Progenitor cell of endocrine pancreas (in vitro differentiated cells): ENCODE measurements around the gene U2AF1L4. TPM values are rescaled to one million over a fixed set of nuclear protein-coding genes. Genes with fewer than 3 reads are reported as not detected.

Experiments
- DNase-seq: peaks from one replicate; pipeline ENCODE4 v3.0.0; 2021; ENCODE audit warnings: low spot score; ENCODE audit not compliant: unreplicated experiment
- H3K27ac Mint-ChIP-seq: 2 replicates; pipeline ENCODE4 v1.8.0; 2021; ENCODE audit warnings: mild to moderate bottlenecking, moderate library complexity, mixed read lengths
- H3K27me3 Mint-ChIP-seq: 2 replicates; pipeline ENCODE4 v1.8.0; 2021; ENCODE audit warnings: mixed read lengths
- H3K36me3 Mint-ChIP-seq: 2 replicates; pipeline ENCODE4 v1.8.0; 2022; ENCODE audit warnings: mixed read lengths; ENCODE audit not compliant: insufficient read depth
- H3K4me1 Mint-ChIP-seq: 2 replicates; pipeline ENCODE4 v1.8.0; 2021; ENCODE audit warnings: low read depth, mixed read lengths
- H3K4me3 Mint-ChIP-seq: 2 replicates; pipeline ENCODE4 v1.8.0; 2021; ENCODE audit warnings: low read depth, mild to moderate bottlenecking, moderate library complexity, mixed read lengths
- H3K9me3 Mint-ChIP-seq: 2 replicates; pipeline ENCODE4 v1.8.0; 2021; ENCODE audit warnings: low read depth, mixed read lengths
- CTCF ChIP-seq: fragments of 200-600 bp; sonication (generic); IDR thresholded peaks from one replicate; pipeline ENCODE4 v1.5.0; 2021; ENCODE audit warnings: antibody characterized with exemption, mild to moderate bottlenecking; ENCODE audit not compliant: unreplicated experiment
- total RNA-seq: library from RNA; stranded (reverse); gene quantifications from 2 replicates; pipeline ENCODE4 v1.2.1, GENCODE V29; 2021

The U2AF1L4 gene
- total RNA-seq, 1 donor from 2014 or later, result 37.4 TPM

GRCh38 chr19:35731779-35732405 is 13.3 kb downstream of the U2AF1L4 start:
- Mint-ChIP-seq H3K27me3 (no peaks in the 10 kb centered on the region), H3K27ac (no peak overlapping the region), H3K4me3 (no peak overlapping the region), H3K4me1 (no peaks in the 10 kb centered on the region), H3K36me3 (peaks cover 32% of the 10 kb centered on the region), H3K9me3 (no peaks in the 10 kb centered on the region)
- no peak for TF ChIP-seq CTCF
- DNase-seq, result no peak

GRCh38 chr19:35731353-35731752 is 13.9 kb downstream of the U2AF1L4 start:
- Mint-ChIP-seq H3K27ac (no peak overlapping the region), H3K27me3 (no peaks in the 10 kb centered on the region), H3K36me3 (peaks cover 29% of the 10 kb centered on the region), H3K4me3 (no peak overlapping the region), H3K4me1 (no peaks in the 10 kb centered on the region), H3K9me3 (no peaks in the 10 kb centered on the region)
- DNase-seq, result no peak
- TF ChIP-seq CTCF, result no peak

- H3K9me3 Mint-ChIP-seq, result no peaks in the 10 kb centered on the region
- H3K36me3 Mint-ChIP-seq, result peaks cover 29% of the 10 kb centered on the region
- H3K27me3 Mint-ChIP-seq, result no peaks in the 10 kb centered on the region
- no peak for TF ChIP-seq CTCF
- no peaks in the 10 kb centered on the region for H3K4me1 Mint-ChIP-seq
- no peak overlapping the region for H3K4me3 Mint-ChIP-seq
- no peak for DNase-seq
- no peak overlapping the region for H3K27ac Mint-ChIP-seq
These were observed 14.9 kb downstream of the U2AF1L4 start for GRCh38 chr19:35730326-35730725.

GRCh38 chr19:35729763-35730162 is 15.5 kb downstream of the U2AF1L4 start:
- Mint-ChIP-seq H3K36me3 (peaks cover 30% of the 10 kb centered on the region), H3K9me3 (no peaks in the 10 kb centered on the region), H3K27me3 (no peaks in the 10 kb centered on the region), H3K4me3 (no peak overlapping the region), H3K27ac (no peak overlapping the region), H3K4me1 (no peaks in the 10 kb centered on the region)
- TF ChIP-seq CTCF, result no peak
- no peak for DNase-seq

GRCh38 chr19:35729021-35729420 is 16.2 kb downstream of the U2AF1L4 start:
- Mint-ChIP-seq H3K4me3 (no peak overlapping the region), H3K27me3 (no peaks in the 10 kb centered on the region), H3K27ac (no peak overlapping the region), H3K36me3 (peaks cover 27% of the 10 kb centered on the region), H3K9me3 (no peaks in the 10 kb centered on the region), H3K4me1 (no peaks in the 10 kb centered on the region)
- TF ChIP-seq CTCF, result no peak
- DNase-seq, result no peak
